Measurements from ENCODE around the gene TLE1. TPM values are rescaled to one million over a fixed set of nuclear protein-coding genes. Genes with fewer than 3 reads are reported as not detected.

Gene TLE1
- polyA plus RNA-seq, 3 donors, result 0.46 to 2.5 (median 1.2) TPM

DNA sequence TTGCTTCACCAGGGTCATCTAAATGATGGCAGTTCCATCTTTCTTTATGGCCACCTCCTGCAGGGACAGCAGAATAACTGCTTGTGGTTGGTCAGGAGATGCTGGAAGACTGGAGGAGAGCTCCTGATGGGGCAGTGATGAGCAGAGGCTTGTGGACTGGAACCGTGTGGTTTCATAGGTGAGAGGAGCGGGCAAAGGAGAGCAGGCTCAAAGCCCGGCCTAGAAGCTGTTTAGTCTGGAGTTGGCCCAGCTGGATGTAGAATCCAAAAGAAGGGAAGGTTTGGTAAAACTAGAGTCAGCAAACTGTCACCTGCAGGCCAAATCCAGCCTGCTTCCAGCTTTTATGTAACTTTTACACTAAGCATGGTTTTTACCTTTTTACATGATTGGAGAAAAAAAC lies 32.9 kb upstream of the TLE1 start:
- Mint-ChIP-seq H3K4me3 (no peak overlapping the region), H3K27me3 (ENCODE audit: low read depth in 3 of 3) (peaks cover 2 to 8% (median 3%) of the 10 kb centered on the region in 3 donors), H3K27ac (no peak overlapping the region), H3K4me1 (no peaks in the 10 kb centered on the region), H3K36me3 (no peaks in the 10 kb centered on the region), H3K9me3 (peaks cover 0 to 7% (median 0%) of the 10 kb centered on the region in 7 donors)
- H2AFZ ChIP-seq (ENCODE audit: insufficient read depth, low read depth, low read length, poor library complexity, severe bottlenecking), result no peak overlapping the region
- no peaks in the 10 kb centered on the region for H3K4me1 ChIP-seq (ENCODE audit: control insufficient read depth in 1 of 2, insufficient read depth in 2 of 2, low read length in 2 of 2)
- H4K20me1 ChIP-seq (ENCODE audit: insufficient read depth, low read length), result no peaks in the 10 kb centered on the region
- TF ChIP-seq CTCF (IDR thresholded peaks at IDR 0.05), result no peak
- intact Hi-C loops (cut with micrococcal nuclease), result no loop called here
- H3K79me2 ChIP-seq (ENCODE audit: insufficient read depth, low read length), result no peaks in the 10 kb centered on the region
- H3K9me3 ChIP-seq (replicated peaks in 1 of 2; ENCODE audit: control insufficient read depth in 1 of 2, insufficient read depth in 1 of 2, low read length in 2 of 2), result no peaks in the 10 kb centered on the region
- WGBS (ENCODE audit: insufficient coverage), result 100% methylated on average over 2 of the region's 3 CpGs
- H3K27ac ChIP-seq (ENCODE audit: low read depth in 1 of 2, low read length in 2 of 2), result no peak overlapping the region
- H3K36me3 ChIP-seq (replicated peaks in 1 of 2; ENCODE audit: control insufficient read depth in 1 of 2, insufficient read depth in 2 of 2, low read length in 2 of 2), result no peaks in the 10 kb centered on the region
- DNase-seq, result no peak
- H3K4me3 ChIP-seq (replicated peaks in 1 of 3; ENCODE audit: low read depth in 2 of 3, low read length in 3 of 3), result no peak overlapping the region
- no peak overlapping the region for H3K4me2 ChIP-seq (replicated peaks; ENCODE audit: extremely low read depth, low read length, poor library complexity, severe bottlenecking)
- no peaks in the 10 kb centered on the region for H3K27me3 ChIP-seq (ENCODE audit: control insufficient read depth in 2 of 2, insufficient read depth in 2 of 2, low read length in 2 of 2)
- no peak overlapping the region for H3K9ac ChIP-seq (ENCODE audit: insufficient read depth, low read length, poor library complexity, severe bottlenecking)

DNA sequence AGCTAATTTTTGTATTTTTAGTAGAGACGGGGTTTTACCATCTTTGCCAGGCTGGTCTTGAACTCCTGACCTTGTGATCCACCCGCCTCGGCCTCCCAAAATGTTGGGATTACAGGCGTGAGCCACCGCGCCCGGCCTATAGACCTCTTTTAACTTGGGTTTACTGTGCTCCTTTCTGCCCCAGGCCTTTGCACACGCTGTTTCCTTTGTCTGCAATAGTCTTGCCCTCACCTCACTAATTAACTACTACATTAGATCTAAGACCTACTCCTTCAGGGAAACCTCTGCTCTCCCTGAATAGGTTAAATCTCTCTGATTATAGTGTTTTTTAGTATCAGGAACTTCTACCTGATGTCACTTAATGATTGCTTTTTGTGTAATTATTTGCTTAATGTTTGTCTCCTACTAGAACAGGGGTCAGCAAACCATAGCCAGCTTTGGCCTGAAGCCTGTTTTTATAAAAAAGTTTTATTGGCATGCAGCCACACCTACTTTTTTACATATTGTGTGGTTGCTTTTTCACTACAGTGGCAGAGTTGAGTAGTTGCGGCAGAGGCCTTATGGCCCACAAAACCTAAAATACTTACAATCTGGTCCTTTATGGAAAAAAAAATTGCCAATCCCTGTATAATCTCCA lies 31.2 kb upstream of the TLE1 start:
- H2AFZ ChIP-seq (ENCODE audit: insufficient read depth, low read depth, low read length, poor library complexity, severe bottlenecking), result no peak overlapping the region
- Mint-ChIP-seq H3K4me3 (no peak overlapping the region), H3K4me1 (no peaks in the 10 kb centered on the region), H3K27me3 (ENCODE audit: low read depth in 3 of 3) (peaks cover 2 to 12% (median 3%) of the 10 kb centered on the region in 3 donors), H3K36me3 (no peaks in the 10 kb centered on the region), H3K9me3 (peaks cover 0 to 6% (median 0%) of the 10 kb centered on the region in 7 donors), H3K27ac (no peak overlapping the region)
- no peaks in the 10 kb centered on the region for H3K9me3 ChIP-seq (replicated peaks in 1 of 2; ENCODE audit: control insufficient read depth in 1 of 2, insufficient read depth in 1 of 2, low read length in 2 of 2)
- no peaks in the 10 kb centered on the region for H3K36me3 ChIP-seq (replicated peaks in 1 of 2; ENCODE audit: control insufficient read depth in 1 of 2, insufficient read depth in 2 of 2, low read length in 2 of 2)
- H3K27me3 ChIP-seq (ENCODE audit: control insufficient read depth in 2 of 2, insufficient read depth in 2 of 2, low read length in 2 of 2), result no peaks in the 10 kb centered on the region
- H4K20me1 ChIP-seq (ENCODE audit: insufficient read depth, low read length), result no peaks in the 10 kb centered on the region
- H3K4me3 ChIP-seq (replicated peaks in 1 of 3; ENCODE audit: low read depth in 2 of 3, low read length in 3 of 3), result no peak overlapping the region
- TF ChIP-seq CTCF (IDR thresholded peaks at IDR 0.05), result no peak
- WGBS (ENCODE audit: insufficient coverage), result 98% methylated on average over 8 of the region's 9 CpGs
- no peak for DNase-seq
- no peaks in the 10 kb centered on the region for H3K79me2 ChIP-seq (ENCODE audit: insufficient read depth, low read length)
- H3K4me1 ChIP-seq (ENCODE audit: control insufficient read depth in 1 of 2, insufficient read depth in 2 of 2, low read length in 2 of 2), result no peaks in the 10 kb centered on the region
- H3K9ac ChIP-seq (ENCODE audit: insufficient read depth, low read length, poor library complexity, severe bottlenecking), result no peak overlapping the region
- H3K4me2 ChIP-seq (replicated peaks; ENCODE audit: extremely low read depth, low read length, poor library complexity, severe bottlenecking), result no peak overlapping the region
- intact Hi-C loops (cut with micrococcal nuclease), result no loop called here
- H3K27ac ChIP-seq (ENCODE audit: low read depth in 1 of 2, low read length in 2 of 2), result no peak overlapping the region
